ENCODE data around the gene ZNF423.

DNA sequence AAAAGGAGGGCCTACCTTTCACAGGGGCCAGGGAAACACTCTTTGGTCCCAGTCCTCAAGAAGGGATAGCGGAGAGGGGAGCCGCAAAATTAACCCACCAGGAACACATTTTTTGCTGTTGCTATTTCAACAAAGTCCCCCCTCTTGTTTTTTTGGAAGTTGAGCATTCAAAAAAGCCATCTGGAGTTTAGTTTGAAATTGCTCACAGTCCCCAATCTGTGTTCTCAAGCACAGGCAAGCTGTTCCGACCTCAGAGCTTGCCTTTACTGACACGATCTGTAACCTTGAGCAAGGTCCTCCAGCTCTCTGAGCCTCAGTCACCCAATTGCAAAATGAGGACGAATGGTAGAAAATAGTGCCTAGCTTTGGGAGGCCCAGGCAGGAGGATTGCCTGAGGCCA, 131.1 kb downstream of the ZNF423 start:
- TF ChIP-seq POLR2A (IDR thresholded peaks at IDR 0.05) (no peak), EP300 (IDR thresholded peaks at IDR 0.05) (no peak)
- TF ChIP-seq, protein P1, sequence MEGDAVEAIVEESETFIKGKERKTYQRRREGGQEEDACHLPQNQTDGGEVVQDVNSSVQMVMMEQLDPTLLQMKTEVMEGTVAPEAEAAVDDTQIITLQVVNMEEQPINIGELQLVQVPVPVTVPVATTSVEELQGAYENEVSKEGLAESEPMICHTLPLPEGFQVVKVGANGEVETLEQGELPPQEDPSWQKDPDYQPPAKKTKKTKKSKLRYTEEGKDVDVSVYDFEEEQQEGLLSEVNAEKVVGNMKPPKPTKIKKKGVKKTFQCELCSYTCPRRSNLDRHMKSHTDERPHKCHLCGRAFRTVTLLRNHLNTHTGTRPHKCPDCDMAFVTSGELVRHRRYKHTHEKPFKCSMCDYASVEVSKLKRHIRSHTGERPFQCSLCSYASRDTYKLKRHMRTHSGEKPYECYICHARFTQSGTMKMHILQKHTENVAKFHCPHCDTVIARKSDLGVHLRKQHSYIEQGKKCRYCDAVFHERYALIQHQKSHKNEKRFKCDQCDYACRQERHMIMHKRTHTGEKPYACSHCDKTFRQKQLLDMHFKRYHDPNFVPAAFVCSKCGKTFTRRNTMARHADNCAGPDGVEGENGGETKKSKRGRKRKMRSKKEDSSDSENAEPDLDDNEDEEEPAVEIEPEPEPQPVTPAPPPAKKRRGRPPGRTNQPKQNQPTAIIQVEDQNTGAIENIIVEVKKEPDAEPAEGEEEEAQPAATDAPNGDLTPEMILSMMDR (IDR thresholded peaks at IDR 0.05) = no peak
